ENCODE data around the gene RGS5.
"Not testable (repeated sequence)": the region's sequence is repeated elsewhere in the genome, so short reads cannot be mapped to it uniquely, and the experiment has no call there.

The RGS5 gene

DNA sequence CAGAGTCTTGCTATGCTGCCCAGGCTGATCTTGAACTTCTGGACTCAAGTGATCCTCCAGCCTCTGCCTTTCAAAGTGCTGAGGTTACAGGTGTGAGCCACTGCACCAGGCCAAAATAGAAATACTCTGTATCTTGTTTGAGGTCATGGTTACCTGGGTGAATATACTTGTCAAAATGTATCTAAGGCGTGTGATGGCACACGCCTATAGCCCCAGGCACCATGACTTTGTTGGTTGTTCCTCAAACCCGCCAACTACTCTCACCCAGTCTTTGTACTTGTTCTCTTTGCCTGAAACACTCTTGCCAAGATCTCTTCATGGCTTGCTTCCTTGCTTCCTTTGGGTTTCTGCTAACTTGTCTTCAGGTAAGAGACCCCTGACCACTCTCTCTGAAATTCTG, 38.0 kb upstream of the RGS5 start:
- ATAC-seq (ENCODE audit: low read depth) = no peak
- Histone ChIP-seq H3K36me3 (ENCODE audit: low read depth) (no peaks in the 10 kb centered on the region), H3K9me3 (ENCODE audit: severe bottlenecking) (no peaks in the 10 kb centered on the region), H3K4me1 (ENCODE audit: insufficient read depth, poor library complexity, severe bottlenecking) (no peaks in the 10 kb centered on the region), H3K27ac (ENCODE audit: poor library complexity, severe bottlenecking) (no peak overlapping the region), H3K4me3 (ENCODE audit: severe bottlenecking) (no peak overlapping the region), H3K27me3 (ENCODE audit: insufficient read depth, poor library complexity, severe bottlenecking) (no peaks in the 10 kb centered on the region)
- no peak for TF ChIP-seq CTCF (IDR thresholded peaks at IDR 0.05; ENCODE audit: poor library complexity, severe bottlenecking)
- no peak for DNase-seq (ENCODE audit: low spot score)

DNA sequence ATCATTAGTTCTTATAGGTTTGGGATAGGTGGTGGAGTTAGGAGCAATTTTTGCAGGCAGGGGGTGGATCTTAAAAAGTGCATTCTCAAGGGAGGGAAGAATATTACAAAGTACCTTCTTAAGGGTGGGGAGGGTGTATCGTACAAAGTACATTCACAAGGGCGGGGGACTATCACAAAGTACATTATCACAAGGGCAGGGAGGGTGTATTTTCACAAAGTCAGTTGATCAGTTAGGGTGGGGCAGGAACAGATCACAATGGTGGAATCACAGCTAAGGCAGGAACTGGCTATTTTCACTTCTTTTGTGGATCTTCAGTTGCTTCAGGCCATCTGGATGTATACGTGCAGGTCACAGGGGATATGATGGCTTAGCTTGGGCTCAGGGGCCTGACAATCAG, 30.9 kb upstream of the RGS5 start:
- not testable (repeated sequence) for H3K4me1 ChIP-seq (ENCODE audit: insufficient read depth, poor library complexity, severe bottlenecking); H3K27me3 ChIP-seq (ENCODE audit: insufficient read depth, poor library complexity, severe bottlenecking); H3K4me3 ChIP-seq (ENCODE audit: severe bottlenecking); H3K27ac ChIP-seq (ENCODE audit: poor library complexity, severe bottlenecking); H3K9me3 ChIP-seq (ENCODE audit: severe bottlenecking); H3K36me3 ChIP-seq (ENCODE audit: low read depth); ATAC-seq (ENCODE audit: low read depth); DNase-seq (ENCODE audit: low spot score)

- Histone ChIP-seq H3K27ac (ENCODE audit: poor library complexity, severe bottlenecking) (no peak overlapping the region), H3K4me3 (ENCODE audit: severe bottlenecking) (no peak overlapping the region), H3K9me3 (ENCODE audit: severe bottlenecking) (no peaks in the 10 kb centered on the region), H3K27me3 (ENCODE audit: insufficient read depth, poor library complexity, severe bottlenecking) (no peaks in the 10 kb centered on the region), H3K4me1 (ENCODE audit: insufficient read depth, poor library complexity, severe bottlenecking) (no peaks in the 10 kb centered on the region), H3K36me3 (ENCODE audit: low read depth) (no peaks in the 10 kb centered on the region)
- TF ChIP-seq CTCF (IDR thresholded peaks at IDR 0.05; ENCODE audit: poor library complexity, severe bottlenecking) = no peak
- ATAC-seq (ENCODE audit: low read depth) = no peak
- DNase-seq (ENCODE audit: low spot score) = no peak
These were observed 28.7 kb upstream of the RGS5 start for GRCh38 chr1:163231385-163231784.

- ATAC-seq (ENCODE audit: low read depth) (no peak), DNase-seq (ENCODE audit: low spot score) (no peak)
- no peaks in the 10 kb centered on the region for H3K36me3 ChIP-seq (ENCODE audit: low read depth)
- no peak overlapping the region for H3K27ac ChIP-seq (ENCODE audit: poor library complexity, severe bottlenecking)
- no peaks in the 10 kb centered on the region for H3K27me3 ChIP-seq (ENCODE audit: insufficient read depth, poor library complexity, severe bottlenecking)
- no peaks in the 10 kb centered on the region for H3K4me1 ChIP-seq (ENCODE audit: insufficient read depth, poor library complexity, severe bottlenecking)
- H3K9me3 ChIP-seq (ENCODE audit: severe bottlenecking) = no peaks in the 10 kb centered on the region
- H3K4me3 ChIP-seq (ENCODE audit: severe bottlenecking) = no peak overlapping the region
- no peak for TF ChIP-seq CTCF (IDR thresholded peaks at IDR 0.05; ENCODE audit: poor library complexity, severe bottlenecking)
These were observed 28.1 kb upstream of the RGS5 start for GRCh38 chr1:163230827-163231226.

GRCh38 chr1:163228271-163228670, 25.6 kb upstream of the RGS5 start:
- not testable (repeated sequence) for H3K27me3 ChIP-seq (ENCODE audit: insufficient read depth, poor library complexity, severe bottlenecking); H3K36me3 ChIP-seq (ENCODE audit: low read depth); H3K9me3 ChIP-seq (ENCODE audit: severe bottlenecking); DNase-seq (ENCODE audit: low spot score); H3K4me1 ChIP-seq (ENCODE audit: insufficient read depth, poor library complexity, severe bottlenecking); ATAC-seq (ENCODE audit: low read depth); H3K4me3 ChIP-seq (ENCODE audit: severe bottlenecking); H3K27ac ChIP-seq (ENCODE audit: poor library complexity, severe bottlenecking)

DNA sequence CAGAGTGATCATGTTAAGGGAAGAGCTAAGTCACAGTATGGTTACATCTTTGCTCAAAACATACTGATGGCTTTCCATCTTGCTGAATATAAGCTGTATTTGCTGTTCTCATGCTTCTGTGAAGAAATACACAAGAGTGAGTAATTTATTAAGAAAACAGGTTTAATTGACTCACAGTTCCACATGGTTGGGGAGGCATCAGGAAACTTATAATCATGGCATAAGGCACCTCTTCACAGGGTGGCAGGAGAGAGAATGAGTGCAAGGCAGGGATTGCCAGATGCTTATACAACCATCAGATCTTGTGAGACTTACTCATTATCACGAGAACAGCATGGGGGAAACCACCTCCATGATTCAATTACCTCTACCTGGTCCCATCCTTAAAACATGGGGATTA, 24.4 kb upstream of the RGS5 start:
- ATAC-seq (ENCODE audit: low read depth) (no peak), DNase-seq (ENCODE audit: low spot score) (no peak)
- no peak for TF ChIP-seq CTCF (IDR thresholded peaks at IDR 0.05; ENCODE audit: poor library complexity, severe bottlenecking)
- Histone ChIP-seq H3K4me3 (ENCODE audit: severe bottlenecking) (no peak overlapping the region), H3K27ac (ENCODE audit: poor library complexity, severe bottlenecking) (no peak overlapping the region), H3K9me3 (ENCODE audit: severe bottlenecking) (no peaks in the 10 kb centered on the region), H3K36me3 (ENCODE audit: low read depth) (no peaks in the 10 kb centered on the region), H3K27me3 (ENCODE audit: insufficient read depth, poor library complexity, severe bottlenecking) (no peaks in the 10 kb centered on the region), H3K4me1 (ENCODE audit: insufficient read depth, poor library complexity, severe bottlenecking) (no peaks in the 10 kb centered on the region)
